HepG2 (cell line): Measurements from ENCODE around the gene ADAMTS13. TPM values are rescaled to one million over a fixed set of nuclear protein-coding genes. Genes with fewer than 3 reads are reported as not detected.

Source experiments
- ATAC-seq: fragments of 200-7000 bp; cut with Tn5 transposase; 3 replicates; pipeline ENCODE4 v1.9.1; 2020; ENCODE audit warnings: mild to moderate bottlenecking, moderate library complexity
- BruUV-seq: library from RNA; stranded (reverse); fragments of 400-500 nt; replicated peaks from 2 replicates; lab custom pipeline; 2021; lab: Mats Ljungman, UMichigan
- CTCF ChIA-PET: fragments of 300-600 bp; formaldehyde crosslinking; extraction: SDS; loops from one replicate; lab custom pipeline; 2021; ENCODE audit warnings: low total read pairs, inconsistent platforms, low intra/inter-chr PET ratio; lab: Yijun Ruan, JAX
- POLR2A ChIA-PET: fragments of 350-600 bp; sonication (Branson Sonifier 250); formaldehyde crosslinking; loops from one replicate; lab custom pipeline; 2020; ENCODE audit warnings: antibody characterized with exemption, inconsistent platforms; lab: Yijun Ruan, JAX
- DNase-seq: peaks from one replicate; pipeline ENCODE4 v3.0.0-alpha.2; 2015; ENCODE audit warnings: low spot score
- FAIRE-seq: peaks from 3 replicates; lab custom pipeline; 2011; peaks lifted over from hg19 to GRCh38; lab: Jason Lieb, UNC
- H2AFZ ChIP-seq: one replicate; pipeline ENCODE4 v1.6.1; 2011; ENCODE audit warnings: low read length, inconsistent platforms
- H3K27ac ChIP-seq: fragments of 300-600 bp; 3 replicates; pipeline ENCODE4 v1.8.0; 2011; ENCODE audit warnings: mixed run types, mild to moderate bottlenecking, mixed read lengths, low read length, inconsistent platforms; ENCODE audit not compliant: insufficient read depth; ENCODE audit errors: extremely low read length
- H3K27me3 ChIP-seq, 2 experiments: fragments of 200-600 bp in 1 of 2; 2 replicates in 1 of 2; 3 replicates in 1 of 2; pipeline versions ENCODE4 v1.6.0 to v1.8.0; 2011; ENCODE audit warnings: low read length in 2 of 2, mild to moderate bottlenecking in 2 of 2, moderate library complexity in 2 of 2, inconsistent platforms in 1 of 2; ENCODE audit not compliant: insufficient read depth in 2 of 2, control insufficient read depth in 1 of 2
- H3K36me3 ChIP-seq, 2 experiments: fragments of 200-600 bp in 1 of 2; replicated peaks in 1 of 2; 2 replicates in 1 of 2; 3 replicates in 1 of 2; pipeline versions ENCODE4 v1.5.1 to v1.8.0; 2011; ENCODE audit warnings: low read length in 2 of 2, inconsistent platforms in 1 of 2; ENCODE audit not compliant: insufficient read depth in 2 of 2, control insufficient read depth in 1 of 2
- H3K4me1 ChIP-seq: 2 replicates; pipeline ENCODE4 v1.5.1; 2012; ENCODE audit warnings: low read length, inconsistent platforms; ENCODE audit not compliant: insufficient read depth
- H3K4me2 ChIP-seq: 2 replicates; pipeline ENCODE4 v1.6.0; 2011; ENCODE audit warnings: low read depth, low read length, inconsistent platforms
- H3K4me3 ChIP-seq, 3 experiments: fragments of 200-600 bp in 1 of 3; sonication (generic), shearing (Covaris generic) in 1 of 3; replicated peaks in 1 of 3; 2 replicates each; pipeline ENCODE4 v1.5.1; 2011 to 2016; ENCODE audit warnings: low read length in 3 of 3, inconsistent platforms in 2 of 3, low read depth in 2 of 3, mild to moderate bottlenecking in 2 of 3, control low read depth in 1 of 3, mixed read lengths in 1 of 3; ENCODE audit not compliant: insufficient read depth in 1 of 3
- H3K79me2 ChIP-seq: one replicate; pipeline ENCODE4 v1.6.1; 2011; ENCODE audit warnings: low read length, inconsistent platforms; ENCODE audit not compliant: insufficient read depth
- H3K9ac ChIP-seq: 2 replicates; pipeline ENCODE4 v1.6.0; 2011; ENCODE audit warnings: mild to moderate bottlenecking, low read depth, low read length, inconsistent platforms; ENCODE audit not compliant: insufficient read depth
- H3K9me3 ChIP-seq: 2 replicates; pipeline ENCODE4 v1.5.1; 2012; ENCODE audit warnings: mild to moderate bottlenecking, low read length
- H4K20me1 ChIP-seq: 2 replicates; pipeline ENCODE4 v1.6.0; 2011; ENCODE audit warnings: inconsistent platforms, mild to moderate bottlenecking, low read length, moderate library complexity; ENCODE audit not compliant: insufficient read depth
- GATAD2A ChIP-seq: IDR thresholded peaks from 2 replicates; pipeline ENCODE4 v1.6.1; 2016
- HNRNPL ChIP-seq: fragments of 200-400 bp; formaldehyde crosslinking; IDR thresholded peaks from 2 replicates; pipeline ENCODE4 v1.6.1; 2017; ENCODE audit warnings: mild to moderate bottlenecking, low read depth, low read length
- LCORL ChIP-seq, 2 experiments: fragments of 450-650 bp in 1 of 2; sonication (generic) in 1 of 2; formaldehyde crosslinking in 1 of 2; IDR thresholded peaks; 2 replicates each; pipeline versions ENCODE4 v1.5.0 to v1.6.1; 2017 to 2020; ENCODE audit warnings: antibody characterized with exemption in 1 of 2, missing genetic modification reagents in 1 of 2
- MEIS1 ChIP-seq: sonication (generic); formaldehyde crosslinking; IDR thresholded peaks from 2 replicates; pipeline ENCODE4 v1.9.0; 2021; ENCODE audit warnings: mild to moderate bottlenecking, missing genetic modification reagents, moderate library complexity, borderline replicate concordance
- MTA1 ChIP-seq: sonication (generic); formaldehyde crosslinking; IDR thresholded peaks from 2 replicates; pipeline ENCODE4 v1.4.0; 2020; ENCODE audit warnings: missing genetic modification reagents, mild to moderate bottlenecking, borderline replicate concordance
- THAP7 ChIP-seq: sonication (generic); formaldehyde crosslinking; IDR thresholded peaks from 2 replicates; pipeline ENCODE4 v1.8.1; 2023; ENCODE audit warnings: mild to moderate bottlenecking, missing genetic modification reagents
- ZFY ChIP-seq: sonication (generic); formaldehyde crosslinking; IDR thresholded peaks from 2 replicates; pipeline ENCODE4 v1.4.0; 2020; ENCODE audit warnings: missing genetic modification reagents
- ZNF136 ChIP-seq: sonication (generic); formaldehyde crosslinking; IDR thresholded peaks from 2 replicates; pipeline ENCODE4 v1.8.1; 2022; ENCODE audit warnings: low read depth, mild to moderate bottlenecking, moderate library complexity, missing genetic modification reagents
- ZNF253 ChIP-seq: sonication (generic); formaldehyde crosslinking; IDR thresholded peaks from 2 replicates; pipeline ENCODE4 v1.8.0; 2022; ENCODE audit warnings: mild to moderate bottlenecking, missing genetic modification reagents, borderline replicate concordance
- ZNF274 ChIP-seq: sonication (generic); formaldehyde crosslinking; IDR thresholded peaks from 2 replicates; pipeline ENCODE4 v1.5.1; 2020; ENCODE audit warnings: mild to moderate bottlenecking, missing genetic modification reagents
- WGBS: methylation state at CpG from one replicate; pipeline ENCODE4 v1.1.6; 2017; ENCODE audit warnings: low lambda C conversion rate; 5-methylcytosine and 5-hydroxymethylcytosine counted together
- in situ Hi-C: cut with HindIII; loops from 2 replicates; pipeline ENCODE4 v1.10.0; 2017; ENCODE audit warnings: low pct_unique_long_range_greater_than_20kb; ENCODE audit not compliant: extremely low pct_ligation_motif_present
- intact Hi-C: fragments of 100-400 bp; cut with micrococcal nuclease; formaldehyde crosslinking; loops from one replicate; pipeline ENCODE4 v1.10.0; 2022; ENCODE audit not compliant: unreplicated experiment
- polyA plus RNA-seq, 8 experiments: library from polyadenylated mRNA; depleted of rRNA in 3 of 8; stranded (reverse) in 7 of 8; unstranded in 1 of 8; fragments of >200 nt; fragmentation: Illumina TruSeq in 4 of 8; extraction: Trizol in 4 of 8; gene quantifications; 2 replicates each; pipeline versions ENCODE4 v1.2.1 to v1.2.3, GENCODE V29; 2011 to 2016; ENCODE audit warnings: low read depth in 4 of 8, missing spikeins in 1 of 8, mixed read lengths in 1 of 8; ENCODE audit not compliant: insufficient read depth in 1 of 8
- total RNA-seq, 5 experiments: library from RNA; depleted of rRNA; stranded (reverse); fragments of >200 nt; fragmentation: Illumina TruSeq; extraction: Trizol; gene quantifications; 2 replicates each; pipeline ENCODE4 v1.2.3, GENCODE V29; 2016; ENCODE audit warnings: low read depth in 1 of 5
- TF ChIP-seq, protein P1 (sequence below): IDR thresholded peaks from 2 replicates; pipeline ENCODE4 v1.6.1; 2016; ENCODE audit warnings: missing compliant biosample characterization, missing genetic modification reagents, borderline replicate concordance
- TF ChIP-seq, protein P2 (sequence below): sonication (generic); formaldehyde crosslinking; conservative IDR thresholded peaks from 2 replicates; pipeline ENCODE4 v1.8.1; 2023; ENCODE audit warnings: missing genetic modification reagents
- TF ChIP-seq, protein P3 (sequence below), 2 experiments: fragments of 450-650 bp in 1 of 2; sonication (generic) in 1 of 2; formaldehyde crosslinking; IDR thresholded peaks; 2 replicates each; pipeline versions ENCODE4 v1.5.0 to v1.8.0; 2020 to 2022; ENCODE audit warnings: mild to moderate bottlenecking in 1 of 2, missing genetic modification reagents in 1 of 2
- TF ChIP-seq, protein P4 (sequence below): sonication (generic); formaldehyde crosslinking; IDR thresholded peaks from 2 replicates; pipeline ENCODE4 v1.8.1; 2023; ENCODE audit warnings: mild to moderate bottlenecking, inconsistent platforms, moderate library complexity, missing genetic modification reagents, borderline replicate concordance

The ADAMTS13 gene
- total and polyA plus RNA-seq, 2 of the 13 experiments (the other 11 are each of a cell fraction or from before 2014, with no cell fraction given) = 0.91 to 4.5 TPM

GRCh38 chr9:133384736-133385321, 37.3 kb upstream of the ADAMTS13 start:
- BruUV-seq = no TSS peak
- no peaks in the 10 kb centered on the region for H3K79me2 ChIP-seq
- no peaks in the 10 kb centered on the region for H3K36me3 ChIP-seq
- no peak overlapping the region for H3K27ac ChIP-seq
- intact Hi-C loops = no loop called here
- ChIA-PET CTCF (no interaction called here), POLR2A (interaction anchor here (0.9 to 3.7 kb wide), 5 partner anchors 10 to 74 kb away, joined by 4 to 18 read pairs (median 4); partner anchors contain the start of genes MED22, RPL7A, SURF1 and SURF2)
- H4K20me1 ChIP-seq = no peaks in the 10 kb centered on the region
- in situ Hi-C loops = no loop called here
- H3K4me3 ChIP-seq = peak overlapping the region in 2 of 3 experiments; percentile 24 to 52; a peak in 4 of 6 replicates
- 21% methylated on average over 7 of the region's 17 CpGs for WGBS
- DNase-seq (peak; percentile 35), FAIRE-seq (no peak), ATAC-seq (peak; percentile 34)
- H3K4me2 ChIP-seq = peak overlapping the region; percentile 78
- no peak overlapping the region for H2AFZ ChIP-seq
- no peaks in the 10 kb centered on the region for H3K27me3 ChIP-seq
- H3K9ac ChIP-seq = peak overlapping the region; percentile 33
- peaks cover 65% of the 10 kb centered on the region for H3K4me1 ChIP-seq
- H3K9me3 ChIP-seq = peaks cover 10% of the 10 kb centered on the region; the same call in 1 of the 2 replicates
- TF ChIP-seq ZNF136 (0 out of 2 replicates have a peak, but pooled peaks have one; percentile 25), ZNF274 (CRISPR knock-in tag) (0 out of 2 replicates have a peak, but pooled peaks have one; percentile 20), THAP7 (no peak), ZNF253 (no peak), GATAD2A (CRISPR knock-in tag) (peak; percentile 17; the same call in 1 of the 2 replicates), MEIS1 (CRISPR knock-in tag) (no peak), HNRNPL (0 out of 2 replicates have a peak, but pooled peaks have one; percentile 23), LCORL (IDR thresholded peaks at IDR 0.05) (no peak), LCORL (CRISPR knock-in tag; IDR thresholded peaks at IDR 0.05) (peak; percentile 31; the same call in 1 of the 2 replicates), ZFY (CRISPR knock-in tag) (peak; percentile 27; the same call in 1 of the 2 replicates), MTA1 (0 out of 2 replicates have a peak, but pooled peaks have one; percentile 29)
- TF ChIP-seq, protein P1, sequence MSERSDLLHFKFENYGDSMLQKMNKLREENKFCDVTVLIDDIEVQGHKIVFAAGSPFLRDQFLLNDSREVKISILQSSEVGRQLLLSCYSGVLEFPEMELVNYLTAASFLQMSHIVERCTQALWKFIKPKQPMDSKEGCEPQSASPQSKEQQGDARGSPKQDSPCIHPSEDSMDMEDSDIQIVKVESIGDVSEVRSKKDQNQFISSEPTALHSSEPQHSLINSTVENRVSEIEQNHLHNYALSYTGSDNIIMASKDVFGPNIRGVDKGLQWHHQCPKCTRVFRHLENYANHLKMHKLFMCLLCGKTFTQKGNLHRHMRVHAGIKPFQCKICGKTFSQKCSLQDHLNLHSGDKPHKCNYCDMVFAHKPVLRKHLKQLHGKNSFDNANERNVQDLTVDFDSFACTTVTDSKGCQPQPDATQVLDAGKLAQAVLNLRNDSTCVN (CRISPR knock-in tag) = peak; percentile 95
- TF ChIP-seq, protein P2, sequence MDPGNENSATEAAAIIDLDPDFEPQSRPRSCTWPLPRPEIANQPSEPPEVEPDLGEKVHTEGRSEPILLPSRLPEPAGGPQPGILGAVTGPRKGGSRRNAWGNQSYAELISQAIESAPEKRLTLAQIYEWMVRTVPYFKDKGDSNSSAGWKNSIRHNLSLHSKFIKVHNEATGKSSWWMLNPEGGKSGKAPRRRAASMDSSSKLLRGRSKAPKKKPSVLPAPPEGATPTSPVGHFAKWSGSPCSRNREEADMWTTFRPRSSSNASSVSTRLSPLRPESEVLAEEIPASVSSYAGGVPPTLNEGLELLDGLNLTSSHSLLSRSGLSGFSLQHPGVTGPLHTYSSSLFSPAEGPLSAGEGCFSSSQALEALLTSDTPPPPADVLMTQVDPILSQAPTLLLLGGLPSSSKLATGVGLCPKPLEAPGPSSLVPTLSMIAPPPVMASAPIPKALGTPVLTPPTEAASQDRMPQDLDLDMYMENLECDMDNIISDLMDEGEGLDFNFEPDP (CRISPR knock-in tag) = 0 out of 2 replicates have a peak, but pooled peaks have one; percentile 68
- TF ChIP-seq, protein P3, sequence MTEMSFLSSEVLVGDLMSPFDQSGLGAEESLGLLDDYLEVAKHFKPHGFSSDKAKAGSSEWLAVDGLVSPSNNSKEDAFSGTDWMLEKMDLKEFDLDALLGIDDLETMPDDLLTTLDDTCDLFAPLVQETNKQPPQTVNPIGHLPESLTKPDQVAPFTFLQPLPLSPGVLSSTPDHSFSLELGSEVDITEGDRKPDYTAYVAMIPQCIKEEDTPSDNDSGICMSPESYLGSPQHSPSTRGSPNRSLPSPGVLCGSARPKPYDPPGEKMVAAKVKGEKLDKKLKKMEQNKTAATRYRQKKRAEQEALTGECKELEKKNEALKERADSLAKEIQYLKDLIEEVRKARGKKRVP (CRISPR knock-in tag; IDR thresholded peaks at IDR 0.05) = no peak
- TF ChIP-seq, protein P4, sequence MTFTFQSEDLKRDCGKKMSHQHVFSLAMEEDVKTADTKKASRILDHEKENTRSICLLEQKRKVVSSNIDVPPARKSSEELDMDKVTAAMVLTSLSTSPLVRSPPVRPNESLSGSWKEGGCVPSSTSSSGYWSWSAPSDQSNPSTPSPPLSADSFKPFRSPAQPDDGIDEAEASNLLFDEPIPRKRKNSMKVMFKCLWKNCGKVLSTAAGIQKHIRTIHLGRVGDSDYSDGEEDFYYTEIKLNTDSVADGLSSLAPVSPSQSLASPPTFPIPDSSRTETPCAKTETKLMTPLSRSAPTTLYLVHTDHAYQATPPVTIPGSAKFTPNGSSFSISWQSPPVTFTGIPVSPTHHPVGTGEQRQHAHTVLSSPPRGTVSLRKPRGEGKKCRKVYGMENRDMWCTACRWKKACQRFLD (CRISPR knock-in tag) = 0 out of 2 replicates have a peak, but pooled peaks have one; percentile 37
